Measurements from ENCODE around the gene CAPZB.
"Not testable (repeated sequence)": the region's sequence is repeated elsewhere in the genome, so short reads cannot be mapped to it uniquely, and the experiment has no call there.

CAPZB gene

GRCh38 chr1:19310720-19311502 lies 174.4 kb downstream of the CAPZB start:
- DNase-seq (ENCODE audit: low read depth): no peak

GRCh38 chr1:19310061-19310460 lies 175.3 kb downstream of the CAPZB start:
- no peak for DNase-seq (ENCODE audit: low read depth)

- DNase-seq (ENCODE audit: low read depth): no peak
Measured at GRCh38 chr1:19309123-19309813, 176.1 kb downstream of the CAPZB start.

GRCh38 chr1:19308509-19308907 lies 176.8 kb downstream of the CAPZB start:
- no peak for DNase-seq (ENCODE audit: low read depth)

GRCh38 chr1:19307794-19308508 lies 177.4 kb downstream of the CAPZB start:
- DNase-seq (ENCODE audit: low read depth): no peak

GRCh38 chr1:19306941-19307340 lies 178.4 kb downstream of the CAPZB start:
- no peak for DNase-seq (ENCODE audit: low read depth)

- no peak for DNase-seq (ENCODE audit: low read depth)
Measured at GRCh38 chr1:19305880-19306279, 179.5 kb downstream of the CAPZB start.

GRCh38 chr1:19304081-19304480 lies 181.3 kb downstream of the CAPZB start:
- not testable (repeated sequence) for DNase-seq (ENCODE audit: low read depth)

GRCh38 chr1:19300211-19300610 lies 185.1 kb downstream of the CAPZB start:
- DNase-seq (ENCODE audit: low read depth): no peak

- DNase-seq (ENCODE audit: low read depth): no peak
Measured at GRCh38 chr1:19294638-19295037, 190.7 kb downstream of the CAPZB start.

GRCh38 chr1:19289244-19289643 lies 196.1 kb downstream of the CAPZB start:
- no peak for DNase-seq (ENCODE audit: low read depth)
